ENCODE data around the gene HPD. TPM values are rescaled to one million over a fixed set of nuclear protein-coding genes. Genes with fewer than 3 reads are reported as not detected.
"Not testable (repeated sequence)": the region's sequence is repeated elsewhere in the genome, so short reads cannot be mapped to it uniquely, and the experiment has no call there.

HPD gene
- total RNA-seq, 2 donors from 2014 or later: 1.2 to 6.8 TPM

GRCh38 chr12:121874071-121874470 is 15.4 kb upstream of the HPD start:
- ATAC-seq (ENCODE audit: insufficient number of reproducible peaks, low FRiP score, low read depth): no peak
- no peaks in the 10 kb centered on the region for H3K9me3 ChIP-seq
- H3K4me1 ChIP-seq (ENCODE audit: control insufficient read depth in 1 of 2, low read depth in 2 of 2): no peaks in the 10 kb centered on the region
- no peak overlapping the region for H3K4me3 ChIP-seq
- H3K27ac ChIP-seq: no peak overlapping the region
- DNase-seq (ENCODE audit: low spot score): no peak
- TF ChIP-seq, protein P1, sequence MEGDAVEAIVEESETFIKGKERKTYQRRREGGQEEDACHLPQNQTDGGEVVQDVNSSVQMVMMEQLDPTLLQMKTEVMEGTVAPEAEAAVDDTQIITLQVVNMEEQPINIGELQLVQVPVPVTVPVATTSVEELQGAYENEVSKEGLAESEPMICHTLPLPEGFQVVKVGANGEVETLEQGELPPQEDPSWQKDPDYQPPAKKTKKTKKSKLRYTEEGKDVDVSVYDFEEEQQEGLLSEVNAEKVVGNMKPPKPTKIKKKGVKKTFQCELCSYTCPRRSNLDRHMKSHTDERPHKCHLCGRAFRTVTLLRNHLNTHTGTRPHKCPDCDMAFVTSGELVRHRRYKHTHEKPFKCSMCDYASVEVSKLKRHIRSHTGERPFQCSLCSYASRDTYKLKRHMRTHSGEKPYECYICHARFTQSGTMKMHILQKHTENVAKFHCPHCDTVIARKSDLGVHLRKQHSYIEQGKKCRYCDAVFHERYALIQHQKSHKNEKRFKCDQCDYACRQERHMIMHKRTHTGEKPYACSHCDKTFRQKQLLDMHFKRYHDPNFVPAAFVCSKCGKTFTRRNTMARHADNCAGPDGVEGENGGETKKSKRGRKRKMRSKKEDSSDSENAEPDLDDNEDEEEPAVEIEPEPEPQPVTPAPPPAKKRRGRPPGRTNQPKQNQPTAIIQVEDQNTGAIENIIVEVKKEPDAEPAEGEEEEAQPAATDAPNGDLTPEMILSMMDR (IDR thresholded peaks at IDR 0.05): no peak
- no peaks in the 10 kb centered on the region for H3K36me3 ChIP-seq
- no peaks in the 10 kb centered on the region for H3K27me3 ChIP-seq (replicated peaks; ENCODE audit: insufficient read depth)

- H3K27ac ChIP-seq: no peak overlapping the region
- H3K9me3 ChIP-seq: no peaks in the 10 kb centered on the region
- no peaks in the 10 kb centered on the region for H3K36me3 ChIP-seq
- TF ChIP-seq, protein P1 (IDR thresholded peaks at IDR 0.05): no peak
- no peaks in the 10 kb centered on the region for H3K27me3 ChIP-seq (replicated peaks; ENCODE audit: insufficient read depth)
- no peak for DNase-seq (ENCODE audit: low spot score)
- H3K4me3 ChIP-seq: no peak overlapping the region
- no peak for ATAC-seq (ENCODE audit: insufficient number of reproducible peaks, low FRiP score, low read depth)
- H3K4me1 ChIP-seq (ENCODE audit: control insufficient read depth in 1 of 2, low read depth in 2 of 2): no peaks in the 10 kb centered on the region
Observed at GRCh38 chr12:121873216-121873569, 14.5 kb upstream of the HPD start.

DNA sequence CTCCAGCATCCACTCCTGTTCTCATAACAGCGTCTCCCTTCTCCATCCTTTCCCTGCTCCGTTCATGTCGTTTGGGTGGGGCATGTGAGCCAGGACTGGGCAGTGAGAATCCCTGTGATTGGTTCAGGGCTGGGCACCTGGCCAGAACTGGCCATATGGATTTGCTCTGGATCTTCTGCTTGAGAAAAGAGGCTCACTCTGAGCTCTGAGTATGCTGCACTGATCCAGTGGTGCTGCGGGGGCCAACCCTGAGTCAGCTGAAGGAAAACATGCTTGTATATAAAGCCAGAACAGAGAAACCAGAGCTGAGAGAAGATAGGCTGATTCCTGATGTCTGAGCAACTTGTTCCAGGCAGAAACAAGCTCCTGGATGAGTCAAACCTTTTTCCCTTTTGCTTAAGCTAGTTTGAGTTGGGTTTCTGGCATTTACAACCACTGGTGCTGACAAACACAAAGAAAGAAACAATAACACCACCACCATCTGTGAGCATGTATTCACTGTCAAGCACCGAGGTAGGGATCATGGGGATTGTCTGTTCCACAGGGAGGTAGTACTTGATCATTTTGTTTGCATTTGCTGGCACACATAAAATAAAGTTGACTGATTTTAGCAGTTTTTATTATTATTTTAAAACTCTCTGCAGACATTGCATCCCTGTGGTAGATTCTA is 14.0 kb upstream of the HPD start:
- DNase-seq (ENCODE audit: low spot score) (no peak), ATAC-seq (ENCODE audit: insufficient number of reproducible peaks, low FRiP score, low read depth) (no peak)
- Histone ChIP-seq H3K36me3 (no peaks in the 10 kb centered on the region), H3K4me1 (ENCODE audit: control insufficient read depth in 1 of 2, low read depth in 2 of 2) (no peaks in the 10 kb centered on the region), H3K27ac (no peak overlapping the region), H3K4me3 (no peak overlapping the region), H3K9me3 (no peaks in the 10 kb centered on the region), H3K27me3 (replicated peaks; ENCODE audit: insufficient read depth) (no peaks in the 10 kb centered on the region)
- TF ChIP-seq, protein P1 (IDR thresholded peaks at IDR 0.05): no peak

DNA sequence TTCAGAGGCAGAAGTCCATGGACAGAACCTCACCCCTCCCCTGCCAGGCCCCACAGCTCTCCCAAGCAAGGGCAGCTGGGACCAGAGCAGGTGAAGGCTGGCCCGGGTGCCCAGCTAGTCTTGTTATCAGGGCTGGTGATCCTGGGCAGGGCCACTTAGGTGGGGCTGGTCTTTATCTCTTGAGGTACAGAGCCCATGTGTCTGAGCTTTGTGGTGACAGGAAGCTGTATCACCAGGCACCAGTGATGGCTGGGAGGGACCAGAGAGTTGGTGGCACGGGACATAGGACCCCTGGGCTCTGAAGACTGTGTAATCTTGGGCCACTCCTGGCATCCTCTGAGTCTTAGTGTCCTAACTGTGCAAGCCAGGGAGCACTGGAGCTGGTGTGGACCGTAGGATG is 12.8 kb upstream of the HPD start:
- ATAC-seq (ENCODE audit: insufficient number of reproducible peaks, low FRiP score, low read depth) (no peak), DNase-seq (ENCODE audit: low spot score) (no peak)
- no peaks in the 10 kb centered on the region for H3K4me1 ChIP-seq (ENCODE audit: control insufficient read depth in 1 of 2, low read depth in 2 of 2)

DNA sequence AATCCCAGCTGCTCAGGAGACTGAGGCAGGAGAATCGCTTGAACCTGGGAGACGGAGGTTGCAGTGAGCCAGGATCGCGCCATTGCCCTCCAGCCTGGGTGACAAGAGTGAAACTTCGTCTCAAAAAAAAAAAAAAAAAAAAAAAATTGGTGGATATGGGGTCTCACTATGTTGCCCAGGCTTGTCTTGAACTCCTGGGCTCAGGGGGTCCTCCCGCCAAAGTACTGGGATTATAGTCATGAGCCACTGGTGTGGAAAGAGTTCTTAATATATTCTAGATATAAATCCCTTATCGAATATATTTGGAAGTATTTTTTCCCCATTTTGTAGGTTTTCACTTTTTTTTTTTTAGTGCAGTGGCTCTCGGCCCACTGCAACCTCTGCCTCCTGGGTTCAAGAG is 10.6 kb upstream of the HPD start:
- H3K27me3 ChIP-seq (replicated peaks; ENCODE audit: insufficient read depth); H3K36me3 ChIP-seq; H3K27ac ChIP-seq; H3K4me1 ChIP-seq (ENCODE audit: control insufficient read depth in 1 of 2, low read depth in 2 of 2); ATAC-seq (ENCODE audit: insufficient number of reproducible peaks, low FRiP score, low read depth); H3K4me3 ChIP-seq; DNase-seq (ENCODE audit: low spot score); H3K9me3 ChIP-seq: not testable (repeated sequence)

More for the DNA sequence above, 12.8 kb upstream of the HPD start:
- H3K9me3 ChIP-seq: no peaks in the 10 kb centered on the region
- no peaks in the 10 kb centered on the region for H3K36me3 ChIP-seq
- TF ChIP-seq, protein P1 (IDR thresholded peaks at IDR 0.05): no peak
- H3K27ac ChIP-seq: no peak overlapping the region
- H3K27me3 ChIP-seq (replicated peaks; ENCODE audit: insufficient read depth): no peaks in the 10 kb centered on the region
- H3K4me3 ChIP-seq: no peak overlapping the region

- no peak for DNase-seq (ENCODE audit: low spot score)
- no peak overlapping the region for H3K4me3 ChIP-seq
- no peaks in the 10 kb centered on the region for H3K9me3 ChIP-seq
- no peaks in the 10 kb centered on the region for H3K36me3 ChIP-seq
- no peak overlapping the region for H3K27ac ChIP-seq
- no peaks in the 10 kb centered on the region for H3K27me3 ChIP-seq (replicated peaks; ENCODE audit: insufficient read depth)
- ATAC-seq (ENCODE audit: insufficient number of reproducible peaks, low FRiP score, low read depth): no peak
- peaks cover 2 to 20% of the 10 kb centered on the region in 2 donors for H3K4me1 ChIP-seq (ENCODE audit: control insufficient read depth in 1 of 2, low read depth in 2 of 2)
- TF ChIP-seq, protein P1 (IDR thresholded peaks at IDR 0.05): no peak
Observed at GRCh38 chr12:121866331-121866730, 7.7 kb upstream of the HPD start.
